Erythroblast (primary cell): ENCODE results near the gene RGR.

ENCODE experiments used
- DNase-seq, 2 experiments: peaks; one replicate each; lab custom pipeline; 2025; lab: John Stamatoyannopoulos, UW
- GATA1 ChIP-seq: IDR thresholded peaks from 2 replicates; pipeline ENCODE4 v1.6.1; 2011; ENCODE audit warnings: low read depth, mild to moderate bottlenecking, control low read depth, low read length, moderate library complexity
- POLR2A ChIP-seq: IDR thresholded peaks from 2 replicates; pipeline ENCODE4 v1.6.1; 2011; ENCODE audit warnings: mild to moderate bottlenecking, low read length

The RGR gene, protein sequence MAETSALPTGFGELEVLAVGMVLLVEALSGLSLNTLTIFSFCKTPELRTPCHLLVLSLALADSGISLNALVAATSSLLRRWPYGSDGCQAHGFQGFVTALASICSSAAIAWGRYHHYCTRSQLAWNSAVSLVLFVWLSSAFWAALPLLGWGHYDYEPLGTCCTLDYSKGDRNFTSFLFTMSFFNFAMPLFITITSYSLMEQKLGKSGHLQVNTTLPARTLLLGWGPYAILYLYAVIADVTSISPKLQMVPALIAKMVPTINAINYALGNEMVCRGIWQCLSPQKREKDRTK

DNA sequence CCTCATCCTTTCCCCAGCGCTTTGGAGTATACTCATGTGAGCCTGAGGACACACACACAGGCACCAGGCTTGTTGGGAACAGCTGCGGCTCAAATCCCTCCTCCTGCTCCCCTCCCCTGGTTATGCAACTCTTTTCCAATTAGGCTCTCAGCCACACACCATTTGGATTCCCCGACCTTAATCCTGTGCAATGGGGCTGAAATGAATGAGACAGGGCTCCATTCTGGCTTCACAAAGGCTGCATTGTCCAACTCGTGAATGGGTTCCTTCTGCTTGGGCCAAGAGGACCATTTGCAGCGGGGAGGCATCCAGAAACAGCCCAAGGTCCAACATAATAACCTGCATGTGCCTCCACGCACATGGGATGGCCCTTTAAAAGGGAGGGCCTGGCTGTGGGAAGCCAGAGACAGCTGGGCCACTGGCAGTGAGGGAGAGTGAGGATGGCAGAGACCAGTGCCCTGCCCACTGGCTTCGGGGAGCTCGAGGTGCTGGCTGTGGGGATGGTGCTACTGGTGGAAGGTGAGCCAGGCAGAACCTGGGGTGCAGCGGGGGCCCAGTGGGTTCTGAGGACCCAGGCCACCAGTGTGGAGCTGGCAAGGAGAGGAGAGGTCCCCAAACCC is at the start of gene RGR:
Gene RGR, plus strand, starts transcription at position 403 of the 620 bp plus-strand sequence. Its CDS starts 38 bp downstream, at position 441.
- no peak for DNase-seq
- TF ChIP-seq POLR2A (no peak), GATA1 (no peak)

- no peak for DNase-seq
- TF ChIP-seq GATA1 (no peak), POLR2A (no peak)
Measured at GRCh38 chr10:84196083-84196482, 48.8 kb upstream of the RGR start.

DNA sequence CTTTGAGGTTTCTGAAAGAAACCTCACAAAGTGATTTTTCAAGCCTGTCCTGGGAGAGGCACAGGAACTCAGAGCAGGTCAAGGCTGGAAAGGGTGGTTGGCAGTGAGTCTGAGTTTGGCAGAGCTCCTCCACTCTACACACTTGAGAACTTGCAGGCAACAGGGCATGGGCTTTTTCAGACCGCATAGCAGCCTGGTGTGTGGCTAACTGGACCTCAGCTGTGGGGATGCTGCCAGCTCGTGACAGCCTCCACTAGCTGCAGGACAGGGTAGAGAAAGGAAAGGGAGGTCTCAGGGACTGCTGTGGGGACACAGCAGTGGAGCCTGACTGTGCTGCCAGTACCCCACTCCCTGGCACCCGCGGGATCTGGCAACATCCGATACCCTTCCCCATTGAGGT is 47.9 kb upstream of the RGR start:
- TF ChIP-seq GATA1 (no peak), POLR2A (no peak)
- no peak for DNase-seq

GRCh38 chr10:84197643-84198042 is 47.2 kb upstream of the RGR start:
- TF ChIP-seq GATA1 = no peak
- TF ChIP-seq POLR2A = no peak
- no peak for DNase-seq

DNA sequence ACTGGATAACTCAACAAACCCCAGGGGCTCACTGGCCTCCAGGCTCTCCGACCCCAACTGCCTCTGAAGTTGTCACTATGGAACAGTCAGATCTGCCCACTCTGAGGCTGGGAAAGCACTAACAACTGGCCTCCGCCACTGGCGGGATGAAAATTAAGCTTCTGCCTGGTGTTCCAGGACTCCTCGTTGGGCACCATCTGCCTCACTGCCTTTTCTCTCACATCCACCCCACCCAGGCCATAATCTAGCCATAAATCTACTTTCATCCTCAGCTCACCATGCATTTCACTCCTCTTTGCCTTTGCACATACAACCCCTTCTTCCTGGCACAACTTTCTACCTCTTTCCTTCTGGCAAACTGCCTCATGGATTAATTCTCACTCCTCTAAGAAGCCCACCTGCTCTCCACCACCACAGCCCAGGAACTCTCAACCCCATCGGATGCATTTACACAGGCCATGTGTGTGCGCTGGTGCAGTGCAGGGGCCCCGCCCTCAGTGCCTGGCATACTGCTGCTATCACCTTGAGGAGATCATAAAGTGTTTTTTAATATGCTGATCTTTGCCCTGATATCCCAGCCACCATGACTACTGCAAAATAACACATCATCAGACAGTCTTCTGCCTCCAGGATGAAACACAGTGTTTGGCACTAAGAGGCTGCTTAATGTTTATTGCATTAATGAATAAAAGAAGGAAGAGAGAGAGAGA is 46.5 kb upstream of the RGR start:
- TF ChIP-seq POLR2A = no peak
- TF ChIP-seq GATA1 = no peak
- no peak for DNase-seq

GRCh38 chr10:84200537-84201243 is 44.2 kb upstream of the RGR start:
- DNase-seq = peak; percentile 50 to 80
- TF ChIP-seq GATA1 (no peak), POLR2A (no peak)

- DNase-seq = no peak
- no peak for TF ChIP-seq GATA1
- TF ChIP-seq POLR2A = no peak
Measured at GRCh38 chr10:84201244-84201606, 43.6 kb upstream of the RGR start.

GRCh38 chr10:84201682-84202081 is 43.2 kb upstream of the RGR start:
- DNase-seq = no peak
- TF ChIP-seq POLR2A = no peak
- TF ChIP-seq GATA1 = no peak

DNA sequence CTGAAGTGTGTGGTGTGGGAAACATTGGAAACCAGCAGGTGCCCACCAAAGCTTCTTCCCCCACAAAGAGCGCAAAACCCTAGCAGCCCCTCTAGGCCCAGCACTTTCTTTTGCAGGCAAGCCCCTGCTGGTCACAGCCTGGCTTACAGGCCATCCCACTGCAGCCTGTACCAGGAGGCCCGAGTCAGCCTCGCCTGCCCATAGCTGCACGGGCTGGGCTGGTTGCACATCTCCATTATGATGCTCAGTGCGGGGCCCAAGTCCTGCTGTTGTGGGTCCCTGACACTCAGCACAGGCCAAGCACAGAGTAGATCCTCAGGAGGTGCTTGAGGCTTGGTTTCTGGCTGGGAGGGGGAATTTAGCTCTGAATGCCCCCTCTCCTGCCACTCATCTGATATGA is 42.5 kb upstream of the RGR start:
- TF ChIP-seq GATA1 (no peak), POLR2A (no peak)
- no peak for DNase-seq

DNA sequence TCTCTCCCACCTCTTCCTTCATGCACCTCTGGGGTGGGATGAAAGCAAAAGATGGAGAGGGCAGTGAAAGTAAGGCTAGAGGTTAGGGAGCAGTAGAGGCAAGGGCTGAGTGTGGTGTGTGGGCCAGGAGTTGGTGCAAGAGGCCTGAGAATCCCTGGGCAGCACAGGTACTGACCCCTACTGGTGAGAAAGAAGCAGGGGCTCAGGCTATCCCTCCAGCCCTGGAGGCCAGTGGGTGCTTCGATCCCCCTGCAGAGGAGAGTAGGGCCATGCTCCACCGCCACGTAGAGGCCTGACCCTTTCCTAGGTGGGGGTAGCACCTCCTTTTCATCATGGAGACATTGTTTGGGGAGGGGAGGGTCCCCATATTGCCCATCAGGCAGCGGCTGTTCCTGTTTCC is 40.7 kb upstream of the RGR start:
- peak; percentile 8 to 26 for DNase-seq
- no peak for TF ChIP-seq POLR2A
- no peak for TF ChIP-seq GATA1

- DNase-seq = no peak
Measured at GRCh38 chr10:84204610-84205009, 40.2 kb upstream of the RGR start.

GRCh38 chr10:84205049-84205852 is 39.6 kb upstream of the RGR start:
- peak; percentile 56 to 70 for DNase-seq
- TF ChIP-seq GATA1 = no peak
- TF ChIP-seq POLR2A = no peak

More at GRCh38 chr10:84204610-84205009, 40.2 kb upstream of the RGR start:
- TF ChIP-seq GATA1 (no peak), POLR2A (no peak)
